HG03025 (cell line): Measurements from ENCODE around the gene RIPK1.
"Not testable (repeated sequence)": the region's sequence is repeated elsewhere in the genome, so short reads cannot be mapped to it uniquely, and the experiment has no call there.

ENCODE experiments used
- ATAC-seq: cut with Tn5 transposase; IDR thresholded peaks from one replicate; pipeline ENCODE4 v1.9.1; 2021; ENCODE audit warnings: mild to moderate bottlenecking, moderate library complexity; ENCODE audit not compliant: unreplicated experiment, low FRiP score

The RIPK1 gene

DNA sequence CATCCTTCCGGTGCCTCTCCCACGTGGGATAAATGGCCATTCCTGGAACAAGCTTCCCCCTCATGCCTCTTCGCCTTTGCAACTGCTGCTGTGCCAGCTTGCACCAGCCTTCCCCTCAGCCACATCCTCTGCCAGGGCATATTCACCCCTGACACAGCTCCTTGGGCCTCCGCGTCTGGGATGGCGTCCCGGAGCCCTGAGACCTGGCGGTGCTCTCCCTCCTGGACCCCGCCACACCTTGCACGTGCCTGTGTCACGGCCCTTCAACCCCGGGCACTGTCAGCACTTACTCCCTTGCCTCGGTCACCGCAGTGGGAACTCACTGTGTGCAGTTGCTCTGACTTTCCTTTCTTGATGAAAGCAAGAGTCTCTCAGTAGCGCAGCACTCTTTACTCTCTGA lies 63.4 kb downstream of the RIPK1 start:
- ATAC-seq: no peak

GRCh38 chr6:3133515-3133914 lies 65.2 kb downstream of the RIPK1 start:
- no peak for ATAC-seq

- no peak for ATAC-seq
These were observed 67.5 kb downstream of the RIPK1 start for GRCh38 chr6:3135668-3136291.

GRCh38 chr6:3136292-3137011 lies 68.2 kb downstream of the RIPK1 start:
- no peak for ATAC-seq

- no peak for ATAC-seq
These were observed 68.9 kb downstream of the RIPK1 start for GRCh38 chr6:3137057-3137777.

DNA sequence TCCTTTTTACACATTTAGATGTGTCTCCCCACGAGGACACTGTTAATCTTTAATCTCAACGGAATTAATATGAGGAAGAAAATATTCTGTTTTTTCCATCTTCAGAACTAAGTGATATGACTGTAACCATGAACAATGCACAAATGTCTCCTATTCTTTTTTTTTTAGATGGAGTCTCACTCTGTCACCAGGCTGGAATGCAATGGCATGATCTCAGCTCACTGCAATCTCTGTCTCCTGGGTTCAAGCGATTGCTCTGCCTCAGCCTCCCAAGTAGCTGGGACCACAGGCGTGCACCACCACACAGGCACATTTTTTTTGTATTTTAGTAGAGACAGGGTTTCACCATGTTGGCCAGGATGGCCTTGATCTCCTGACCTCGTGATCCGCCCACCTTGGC lies 69.6 kb downstream of the RIPK1 start:
- ATAC-seq: not testable (repeated sequence)

- ATAC-seq: no peak
These were observed 70.0 kb downstream of the RIPK1 start for GRCh38 chr6:3138341-3138740.

DNA sequence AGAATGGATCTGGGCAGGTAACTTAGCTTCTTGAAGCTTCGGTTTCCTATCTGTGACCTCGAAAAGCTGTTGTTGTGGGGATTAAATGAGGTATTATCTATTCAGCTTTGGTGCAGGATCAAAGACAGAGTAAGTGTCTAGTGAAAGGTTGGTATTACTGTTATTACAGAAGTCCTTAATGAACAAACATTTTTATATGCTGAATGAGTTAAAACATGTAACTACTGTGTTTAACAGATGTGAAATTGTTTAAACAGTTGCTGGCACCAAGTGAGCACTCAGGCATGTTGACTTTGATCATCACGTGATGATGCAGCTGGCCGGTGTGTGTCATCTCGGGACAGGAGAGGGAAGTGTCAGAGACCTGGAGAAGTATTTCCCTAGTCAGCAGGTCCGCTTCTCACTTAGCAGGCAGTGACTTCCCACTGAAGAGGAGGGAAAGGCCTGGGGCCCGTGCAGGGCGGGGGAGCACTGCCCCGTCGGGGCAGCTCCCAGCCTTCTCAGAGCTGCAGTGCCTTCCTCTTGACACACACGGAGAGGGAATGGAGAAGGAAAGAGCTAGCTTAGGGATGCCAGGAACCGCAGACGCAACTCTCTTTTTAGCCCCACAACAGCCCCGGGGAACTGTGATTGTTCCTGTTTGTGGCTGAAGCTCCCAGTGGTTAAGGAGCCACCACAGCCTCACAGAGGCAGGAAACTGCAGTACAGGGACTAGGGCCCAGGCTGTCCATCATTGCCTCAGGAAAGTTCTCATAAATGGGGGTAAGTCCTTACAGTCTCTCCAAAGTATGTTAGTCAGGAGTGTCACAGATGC lies 71.0 kb downstream of the RIPK1 start:
- no peak for ATAC-seq

DNA sequence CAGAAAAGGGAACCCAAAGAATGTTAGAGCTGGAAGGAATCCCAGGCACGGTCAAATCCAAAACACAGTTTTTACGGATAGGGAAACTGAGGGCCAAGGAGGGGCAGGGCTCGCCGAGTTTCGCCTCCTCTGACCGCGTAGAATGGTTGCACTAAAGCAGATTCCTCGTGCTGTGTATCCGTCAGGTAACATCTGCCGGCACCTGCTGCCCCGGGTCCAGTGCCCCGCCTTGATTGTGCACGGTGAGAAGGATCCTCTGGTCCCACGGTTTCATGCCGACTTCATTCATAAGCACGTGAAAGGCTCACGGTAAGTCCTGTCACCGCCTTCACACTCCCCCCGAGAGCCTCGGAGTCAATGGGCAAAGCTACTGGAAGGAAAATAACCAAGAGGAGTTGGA lies 71.9 kb downstream of the RIPK1 start:
- no peak for ATAC-seq

- ATAC-seq: no peak
These were observed 74.2 kb downstream of the RIPK1 start for GRCh38 chr6:3142536-3142935.

DNA sequence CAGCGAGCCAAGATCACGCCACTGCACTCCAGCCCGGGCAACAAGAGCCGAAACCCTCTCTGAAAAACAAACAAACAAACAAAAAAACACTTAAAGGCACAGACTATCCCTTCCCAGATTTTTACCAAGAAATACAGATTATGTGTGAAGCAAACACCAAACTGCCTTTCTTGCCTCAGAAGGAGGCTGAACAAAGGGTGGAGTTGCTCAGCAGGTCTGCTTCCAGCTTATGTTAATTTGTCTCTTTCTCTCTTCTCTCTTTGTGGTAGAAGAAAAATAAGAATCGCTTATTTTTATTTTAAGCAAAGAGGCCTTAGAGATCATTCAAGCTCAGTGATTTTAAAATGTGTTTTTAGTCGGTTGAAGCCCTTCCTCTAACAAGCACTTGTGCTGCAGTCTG lies 74.9 kb downstream of the RIPK1 start:
- no peak for ATAC-seq

GRCh38 chr6:3144571-3144970 lies 76.3 kb downstream of the RIPK1 start:
- no peak for ATAC-seq

GRCh38 chr6:3147914-3148757 lies 79.8 kb downstream of the RIPK1 start:
- no peak for ATAC-seq

- no peak for ATAC-seq
These were observed 83.4 kb downstream of the RIPK1 start for GRCh38 chr6:3151691-3152090.

- ATAC-seq: no peak
These were observed 84.4 kb downstream of the RIPK1 start for GRCh38 chr6:3152689-3153088.

DNA sequence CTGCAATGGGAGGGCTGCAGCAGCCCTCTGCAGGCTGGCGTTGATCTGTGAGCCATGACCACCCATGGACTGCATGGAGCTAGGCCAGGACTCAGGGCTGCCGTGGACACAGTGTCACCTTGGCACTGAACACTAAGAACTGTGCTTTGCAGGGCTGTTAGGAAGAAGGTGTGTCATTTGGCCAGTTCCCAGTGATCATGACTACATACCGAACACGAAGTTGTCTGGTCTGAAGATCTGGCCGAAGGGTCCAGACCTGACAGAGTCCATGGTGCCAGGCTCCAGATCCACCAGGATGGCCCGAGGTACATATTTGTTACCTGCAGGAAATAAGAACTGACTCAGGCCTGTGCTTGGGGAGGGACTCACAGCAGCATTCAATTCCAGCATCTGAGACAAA lies 87.1 kb downstream of the RIPK1 start:
- not testable (repeated sequence) for ATAC-seq

- not testable (repeated sequence) for ATAC-seq
These were observed 88.2 kb downstream of the RIPK1 start for GRCh38 chr6:3156184-3157130.

DNA sequence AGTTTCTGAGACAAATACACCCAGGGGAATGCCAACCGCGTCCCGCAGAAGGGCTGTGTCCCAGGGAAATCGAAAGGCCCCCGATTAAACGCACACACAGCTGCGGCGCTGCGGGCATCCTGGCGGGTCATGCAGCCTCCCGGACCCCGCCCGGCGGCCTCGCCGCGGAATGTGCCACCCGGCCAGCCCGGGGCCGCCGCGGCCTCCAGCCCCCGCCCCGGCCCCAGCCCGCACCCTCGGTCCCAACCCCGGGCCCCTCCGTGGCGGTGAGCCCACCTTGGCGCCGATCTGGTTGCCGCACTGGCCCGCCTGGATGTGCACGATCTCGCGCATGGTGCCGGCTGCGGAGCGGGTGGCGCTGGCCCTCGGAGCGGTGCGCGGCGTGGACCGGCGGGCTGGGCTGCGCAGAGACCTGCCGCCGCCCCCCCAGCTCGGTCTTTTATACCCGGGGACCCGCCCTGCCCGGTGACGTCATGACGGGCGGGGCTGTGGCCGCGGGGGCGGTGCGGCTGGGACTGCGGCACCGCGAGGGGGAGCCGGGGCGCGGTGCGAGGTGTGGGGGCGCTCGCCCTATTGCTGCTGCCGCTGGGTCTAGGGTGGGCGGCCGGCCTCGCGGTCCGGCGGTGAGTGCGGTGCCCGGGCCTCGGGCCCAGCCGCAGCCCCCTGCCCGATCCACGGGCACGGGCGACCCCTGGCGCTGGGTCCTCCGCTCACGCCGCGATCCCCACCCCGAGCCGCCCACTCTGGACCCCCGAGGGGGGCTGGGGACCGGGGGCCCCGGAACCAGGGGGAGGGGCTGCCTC lies 89.0 kb downstream of the RIPK1 start, which contains the start of gene TUBB2A:
TUBB2A (minus strand) TSS at position 414 of the 803 bp plus-strand sequence; CDS start at position 333, 81 bp downstream.
- ATAC-seq: peak; percentile 62
